Keratinocyte (primary cell): Measurements from ENCODE around the gene GRK3.

ENCODE experiments used
- CTCF ChIP-seq, 3 experiments: IDR thresholded peaks in 1 of 3; conservative IDR thresholded peaks in 1 of 3; optimal IDR thresholded peaks in 1 of 3; 2 replicates in 2 of 3; 3 replicates in 1 of 3; pipeline versions ENCODE3 to v1.5.1; 2011; ENCODE audit warnings: low read length in 3 of 3, mild to moderate bottlenecking in 3 of 3, moderate library complexity in 2 of 3, control low read depth in 1 of 3, inconsistent platforms in 1 of 3; ENCODE audit not compliant: insufficient read depth in 2 of 3; ENCODE audit errors: extremely low read depth in 1 of 3
- EZH2 ChIP-seq: IDR thresholded peaks from one replicate; pipeline ENCODE4 v1.6.1; 2012; ENCODE audit warnings: inconsistent platforms, mild to moderate bottlenecking, low read length, moderate library complexity

DNA sequence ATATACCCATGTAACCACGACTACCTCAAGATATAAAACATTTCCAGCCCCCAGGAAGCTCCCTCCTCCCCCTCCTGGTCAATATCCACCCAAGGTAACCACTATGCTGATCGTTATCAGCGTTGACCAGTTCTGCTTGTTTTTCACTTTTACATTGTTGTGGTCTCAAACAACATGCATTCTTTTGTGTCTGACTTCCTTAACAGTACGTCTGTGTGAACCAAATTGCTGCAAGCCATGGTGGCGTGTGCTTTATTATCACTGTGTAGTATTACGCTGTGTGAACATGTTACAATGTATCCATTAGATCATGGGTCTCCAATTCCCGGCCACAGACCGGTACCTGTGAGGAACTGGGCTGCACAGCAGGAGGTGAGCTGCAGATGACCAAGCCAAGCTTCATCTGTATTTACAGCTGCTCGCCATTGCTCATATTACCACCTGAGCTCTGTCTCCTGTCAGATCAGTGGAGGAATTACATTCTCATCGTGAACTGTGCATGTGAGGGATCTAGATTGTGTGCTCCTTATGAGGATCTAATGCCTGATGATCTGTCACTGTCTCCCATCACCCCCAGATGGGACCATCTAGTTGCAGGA lies 15.5 kb upstream of the GRK3 start:
- TF ChIP-seq CTCF (optimal IDR thresholded peaks at IDR 0.05 in 1 of 3, IDR thresholded peaks at IDR 0.05 in 1 of 3, conservative IDR thresholded peaks at IDR 0.05 in 1 of 3; ENCODE audit: extremely low read depth in 1 of 3, insufficient read depth in 2 of 3, low read length in 3 of 3), result no peak
- TF ChIP-seq EZH2, result no peak
